Heart left ventricle (tissue), 16 donors: ENCODE results near the gene ANKRD45. TPM values are rescaled to one million over a fixed set of nuclear protein-coding genes. Genes with fewer than 3 reads are reported as not detected.
"Not testable (repeated sequence)": the region's sequence is repeated elsewhere in the genome, so short reads cannot be mapped to it uniquely, and the experiment has no call there.

Source experiments
- ATAC-seq, 4 donors: fragments of 200-7000 bp; cut with Tn5 transposase; one replicate each; pipeline ENCODE4 v1.9.1; 2020 to 2022; ENCODE audit warnings: moderate library complexity in 4 of 4, mild to moderate bottlenecking in 3 of 4, moderate number of reproducible peaks in 1 of 4
- DNase-seq, 5 donors: peaks; one replicate each; pipeline ENCODE4 v3.0.0-alpha.2; 2020
- H3K27ac ChIP-seq, 12 donors: fragments of 200-600 bp; sonication (generic) in 4 of 12; one replicate each; pipeline versions ENCODE4 v1.5.0 to v1.8.0; 2016 to 2022; ENCODE audit warnings: mild to moderate bottlenecking in 2 of 12
- H3K27me3 ChIP-seq, 9 donors: fragments of 200-600 bp; sonication (generic) in 2 of 9; one replicate each; pipeline versions ENCODE4 v1.5.1 to v1.8.0; 2016 to 2022; ENCODE audit warnings: mild to moderate bottlenecking in 3 of 9
- H3K36me3 ChIP-seq, 9 donors: fragments of 200-600 bp; sonication (generic) in 2 of 9; one replicate each; pipeline versions ENCODE4 v1.5.0 to v1.8.0; 2018 to 2022; ENCODE audit warnings: mild to moderate bottlenecking in 2 of 9
- H3K4me1 ChIP-seq, 12 donors: fragments of 200-600 bp; sonication (generic) in 4 of 12; one replicate each; pipeline versions ENCODE4 v1.5.0 to v1.8.0; 2016 to 2022; ENCODE audit warnings: mild to moderate bottlenecking in 3 of 12
- H3K4me3 ChIP-seq, 12 donors: fragments of 200-600 bp; sonication (generic) in 4 of 12; one replicate each; pipeline versions ENCODE4 v1.5.0 to v1.8.0; 2017 to 2022; ENCODE audit warnings: mild to moderate bottlenecking in 9 of 12, moderate library complexity in 4 of 12
- H3K9me3 ChIP-seq, 12 donors: fragments of 200-600 bp; sonication (generic) in 4 of 12; one replicate each; pipeline versions ENCODE4 v1.5.0 to v1.8.0; 2016 to 2022; ENCODE audit warnings: mild to moderate bottlenecking in 1 of 12
- POLR2A ChIP-seq, 2 donors: fragments of 450-650 bp; IDR thresholded peaks; one replicate each; pipeline ENCODE4 v1.6.1; 2017; ENCODE audit warnings: antibody characterized with exemption in 2 of 2, mild to moderate bottlenecking in 2 of 2, moderate library complexity in 2 of 2
- WGBS, 4 donors: extraction: QIAGEN DNeasy Blood & Tissue Kit in 2 of 4; methylation state at CpG; one replicate each; pipeline versions ENCODE4 v1.1.5 to v1.1.7; 2013 to 2018; 5-methylcytosine and 5-hydroxymethylcytosine counted together
- intact Hi-C, 10 donors: fragments of 100-400 bp; cut with DNase I; formaldehyde crosslinking; loops; one replicate each; pipeline versions ENCODE4 v1.11.1 to v1.14.2; 2022
- polyA plus RNA-seq, 2 donors: library from polyadenylated mRNA; stranded (reverse); fragments of 200-250 nt; gene quantifications; one replicate each; pipeline ENCODE4 v1.2.3, GENCODE V29; 2013
- total RNA-seq, 9 donors: library from RNA; depleted of rRNA in 2 of 9; stranded (reverse); fragments of >200 nt in 2 of 9; fragmentation: NEBNext Ultra II Directional in 3 of 9; extraction: Animal tissue kit (Norgen Biotek cat#: 25700) in 3 of 9; gene quantifications; one replicate each; pipeline versions ENCODE4 v1.1.0 to v1.2.4, GENCODE V29; 2016 to 2023
- TF ChIP-seq, protein P1 (sequence below), 12 donors: fragments of 200-600 bp; sonication (generic) in 4 of 12; IDR thresholded peaks; one replicate each; pipeline versions ENCODE4 v1.5.0 to v1.8.0; 2018 to 2022; ENCODE audit warnings: antibody characterized with exemption in 12 of 12, mild to moderate bottlenecking in 5 of 12
- donor health status: ischemic (EF 13 %, LVEDD 7.1; RV severe dilation, severe dysfunction).
- donor health status: healthy with polysubstance abuse.
- donor health status: DM: no; HTN: yes; CAD: no.
- donor health status: DM: no; HTN: no; CAD: no.
- donor health status: ischemic (EF 25% LVEDD 6.9; RV normal size, moderate dysfunction).
- donor health status: ischemic (EF 25% LVEDD 5.7; RV mildly dilated, moderate dysfunction).
- donor health status: healthy.
- donor health status: DM: yes; HTN: yes; CAD: no.
- donor health status: ischemic (EF 35%, LVEDD 5.7; RV mildly dilated, moderate dysfunction).
- donor health status: nonischemic (EF 11% LVEDD 7.7; RV severe dilation, severe dysfunction).
- donor health status: DM: yes; HTN: yes; CAD: no.
- donor health status: PGD.
- donor health status: ischemic (EF 29% LVEDD 5.4; RV normal size, mild dysfunction).
- donor health status: nonischemic (EF 23%, LVEDD 6.1; RV moderate dilation, normal function).

ANKRD45 gene
- total and polyA plus RNA-seq, 11 donors, result 0.18 to 0.27 (median 0.25) TPM; not detected in 6

DNA sequence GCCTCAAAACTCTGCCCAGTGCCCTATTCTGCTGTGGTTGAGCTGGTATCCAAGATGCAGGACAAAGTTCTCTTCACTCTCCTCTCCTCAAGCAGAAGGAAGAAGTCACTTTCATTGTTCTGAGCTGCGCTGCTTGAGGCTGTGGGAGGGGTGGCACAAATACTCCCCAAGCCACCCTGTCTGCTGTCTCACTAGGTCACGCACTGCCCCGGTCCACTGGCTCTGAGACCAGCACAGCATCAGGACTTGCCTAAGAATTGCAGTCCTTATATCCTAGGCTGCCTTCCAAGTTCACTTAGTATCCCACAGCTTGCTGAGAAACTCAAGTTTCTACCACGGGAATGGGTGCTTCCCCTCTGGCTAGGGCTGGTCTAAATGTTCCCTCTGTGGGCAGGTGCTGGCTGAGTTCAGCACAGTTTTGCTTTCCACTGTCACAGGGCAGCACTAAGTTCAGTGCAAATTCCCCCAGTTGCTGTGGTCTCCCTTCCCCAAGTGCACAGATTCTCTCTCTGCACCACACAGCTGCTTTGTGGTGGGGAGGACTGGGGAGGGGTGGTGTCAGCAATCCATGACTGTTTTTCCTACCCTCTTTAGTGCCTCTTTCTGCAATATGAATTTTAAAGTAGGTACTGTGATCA is 99.2 kb downstream of the ANKRD45 start:
- H3K36me3 ChIP-seq, result no peaks in the 10 kb centered on the region
- TF ChIP-seq, protein P1, sequence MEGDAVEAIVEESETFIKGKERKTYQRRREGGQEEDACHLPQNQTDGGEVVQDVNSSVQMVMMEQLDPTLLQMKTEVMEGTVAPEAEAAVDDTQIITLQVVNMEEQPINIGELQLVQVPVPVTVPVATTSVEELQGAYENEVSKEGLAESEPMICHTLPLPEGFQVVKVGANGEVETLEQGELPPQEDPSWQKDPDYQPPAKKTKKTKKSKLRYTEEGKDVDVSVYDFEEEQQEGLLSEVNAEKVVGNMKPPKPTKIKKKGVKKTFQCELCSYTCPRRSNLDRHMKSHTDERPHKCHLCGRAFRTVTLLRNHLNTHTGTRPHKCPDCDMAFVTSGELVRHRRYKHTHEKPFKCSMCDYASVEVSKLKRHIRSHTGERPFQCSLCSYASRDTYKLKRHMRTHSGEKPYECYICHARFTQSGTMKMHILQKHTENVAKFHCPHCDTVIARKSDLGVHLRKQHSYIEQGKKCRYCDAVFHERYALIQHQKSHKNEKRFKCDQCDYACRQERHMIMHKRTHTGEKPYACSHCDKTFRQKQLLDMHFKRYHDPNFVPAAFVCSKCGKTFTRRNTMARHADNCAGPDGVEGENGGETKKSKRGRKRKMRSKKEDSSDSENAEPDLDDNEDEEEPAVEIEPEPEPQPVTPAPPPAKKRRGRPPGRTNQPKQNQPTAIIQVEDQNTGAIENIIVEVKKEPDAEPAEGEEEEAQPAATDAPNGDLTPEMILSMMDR (IDR thresholded peaks at IDR 0.05), result no peak
- no peak for TF ChIP-seq POLR2A (IDR thresholded peaks at IDR 0.05)
- DNase-seq (no peak), ATAC-seq (no peak)
- H3K27ac ChIP-seq, result no peak overlapping the region
- no peak overlapping the region for H3K4me3 ChIP-seq
- peaks cover 0 to 23% (median 3%) of the 10 kb centered on the region in 12 donors for H3K9me3 ChIP-seq
- H3K4me1 ChIP-seq, result no peaks in the 10 kb centered on the region
- intact Hi-C loops, result no loop called here
- WGBS, 4 donors, result 83 to 86% (median 84%) methylated on average over 3 to 4 of the region's 4 CpGs
- no peaks in the 10 kb centered on the region for H3K27me3 ChIP-seq

DNA sequence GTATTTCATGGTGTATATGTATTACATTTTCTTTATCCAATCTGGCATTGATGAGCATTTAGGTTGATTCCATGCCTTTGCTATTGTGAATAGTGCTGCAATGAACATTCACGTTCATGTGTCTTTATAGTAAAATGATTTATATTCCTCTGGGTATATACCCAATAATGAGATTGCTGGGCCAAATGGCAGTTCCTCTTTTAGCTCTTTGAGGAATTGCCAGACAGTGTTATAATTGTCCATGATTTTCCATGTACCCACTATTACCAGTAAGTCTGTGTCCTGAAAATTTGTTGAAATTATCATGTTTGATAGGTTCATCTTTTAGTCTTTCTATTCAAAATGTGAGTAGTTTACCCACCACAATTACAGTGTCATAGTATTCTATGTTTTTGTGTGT is 101.2 kb downstream of the ANKRD45 start:
- no peak for ATAC-seq

DNA sequence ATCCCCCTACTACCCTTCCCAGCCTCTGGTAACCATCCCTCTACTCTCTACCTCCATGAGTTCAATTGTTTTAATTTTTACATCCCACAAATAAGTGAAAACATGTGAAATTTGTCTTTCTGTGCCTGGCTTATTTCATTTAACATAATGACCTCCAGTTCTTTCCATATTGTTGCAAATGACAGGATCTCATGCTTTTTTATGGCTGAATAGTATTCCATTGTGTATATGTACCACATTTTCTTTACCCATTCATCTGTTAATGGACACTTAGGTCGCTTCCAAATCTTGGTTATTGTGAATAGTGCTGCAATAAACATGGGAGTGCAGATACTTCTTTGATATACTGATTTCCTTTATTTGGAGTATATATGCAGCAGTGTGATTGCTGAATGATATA is 105.8 kb downstream of the ANKRD45 start:
- H3K27ac ChIP-seq, H3K27me3 ChIP-seq, DNase-seq, intact Hi-C loops, ATAC-seq, H3K4me3 ChIP-seq, H3K36me3 ChIP-seq, H3K4me1 ChIP-seq: not testable (repeated sequence)
- 61 to 81% (median 78%) methylated on average over 1 of the region's 1 CpG for WGBS, 4 donors
- H3K9me3 ChIP-seq, result peaks cover 0 to 30% (median 5%) of the 10 kb centered on the region in 12 donors

More for the DNA sequence above, 101.2 kb downstream of the ANKRD45 start:
- H3K27me3 ChIP-seq, result no peaks in the 10 kb centered on the region
- WGBS, 4 donors, result 81 to 87% (median 83%) methylated on average over 1 of the region's 1 CpG
- H3K36me3 ChIP-seq, result no peaks in the 10 kb centered on the region
- H3K9me3 ChIP-seq, result peaks cover 0 to 30% (median 5%) of the 10 kb centered on the region in 12 donors
- no peak overlapping the region for H3K27ac ChIP-seq
- no peak for DNase-seq
- intact Hi-C loops, result no loop called here
- H3K4me3 ChIP-seq, result no peak overlapping the region
- no peaks in the 10 kb centered on the region for H3K4me1 ChIP-seq
- no peak for TF ChIP-seq POLR2A (IDR thresholded peaks at IDR 0.05)
- TF ChIP-seq, protein P1 (IDR thresholded peaks at IDR 0.05), result no peak

DNA sequence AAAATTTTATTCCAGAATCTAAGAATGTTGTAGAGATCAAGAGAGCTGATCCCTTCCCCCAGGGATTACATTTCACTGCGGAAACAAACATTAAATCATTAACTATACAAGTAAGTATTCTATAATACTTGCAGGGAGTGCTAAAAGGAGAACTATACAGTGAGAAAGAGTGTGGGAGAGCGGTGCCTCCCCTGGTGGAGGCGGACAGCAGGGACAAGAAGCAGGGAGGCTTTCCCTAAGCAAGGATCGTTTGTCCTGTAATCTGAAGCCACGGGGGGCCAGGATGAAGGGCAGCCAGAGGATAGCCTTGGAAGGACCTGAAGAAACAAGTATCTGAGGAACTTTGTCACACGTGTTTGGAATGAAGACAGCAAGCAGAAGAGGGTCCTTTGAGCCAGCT is 106.8 kb downstream of the ANKRD45 start:
- no peak for ATAC-seq
- Histone ChIP-seq H3K9me3 (peaks cover 0 to 26% (median 2%) of the 10 kb centered on the region in 12 donors), H3K27ac (no peak overlapping the region), H3K27me3 (no peaks in the 10 kb centered on the region), H3K4me3 (no peak overlapping the region), H3K36me3 (no peaks in the 10 kb centered on the region), H3K4me1 (no peaks in the 10 kb centered on the region)
- TF ChIP-seq, protein P1 (IDR thresholded peaks at IDR 0.05), result no peak
- no peak for TF ChIP-seq POLR2A (IDR thresholded peaks at IDR 0.05)
- intact Hi-C loops, result no loop called here
- DNase-seq, result no peak
- WGBS, 4 donors, result 57 to 62% (median 60%) methylated on average over 6 of the region's 6 CpGs

DNA sequence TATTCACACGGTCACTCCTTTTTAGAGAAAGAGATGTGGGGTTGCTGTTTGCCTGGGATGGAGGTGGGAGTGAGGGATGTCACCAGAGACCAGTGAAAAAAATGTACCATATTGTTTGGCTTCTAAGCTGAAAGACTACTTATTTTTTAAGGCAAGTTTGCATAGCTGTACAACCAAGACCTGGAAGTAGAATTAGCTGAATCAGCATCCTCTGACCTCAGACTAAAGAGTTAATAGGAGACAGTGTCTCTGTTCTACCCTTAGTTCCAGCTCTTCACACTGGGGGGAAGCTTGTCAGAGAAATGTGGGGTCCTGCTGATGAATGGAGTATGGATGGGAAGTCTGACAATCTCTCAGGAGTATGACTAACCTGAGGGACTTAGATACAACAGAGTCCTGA is 108.4 kb downstream of the ANKRD45 start:
- peaks cover 0 to 11% (median 0%) of the 10 kb centered on the region in 12 donors for H3K9me3 ChIP-seq
- DNase-seq, result no peak
- H3K27me3 ChIP-seq, result no peaks in the 10 kb centered on the region
- no peak for ATAC-seq
- no peak overlapping the region for H3K27ac ChIP-seq
- 75 to 90% (median 80%) methylated on average over 1 of the region's 1 CpG for whole genome bisulfite sequencing, 4 donors
- no peaks in the 10 kb centered on the region for H3K4me1 ChIP-seq
- intact Hi-C loops, result no loop called here
- H3K36me3 ChIP-seq, result no peaks in the 10 kb centered on the region
- TF ChIP-seq, protein P1 (IDR thresholded peaks at IDR 0.05), result no peak
- no peak for TF ChIP-seq POLR2A (IDR thresholded peaks at IDR 0.05)
- no peak overlapping the region for H3K4me3 ChIP-seq
